ENCODE results near the gene RAB11FIP4.

DNA sequence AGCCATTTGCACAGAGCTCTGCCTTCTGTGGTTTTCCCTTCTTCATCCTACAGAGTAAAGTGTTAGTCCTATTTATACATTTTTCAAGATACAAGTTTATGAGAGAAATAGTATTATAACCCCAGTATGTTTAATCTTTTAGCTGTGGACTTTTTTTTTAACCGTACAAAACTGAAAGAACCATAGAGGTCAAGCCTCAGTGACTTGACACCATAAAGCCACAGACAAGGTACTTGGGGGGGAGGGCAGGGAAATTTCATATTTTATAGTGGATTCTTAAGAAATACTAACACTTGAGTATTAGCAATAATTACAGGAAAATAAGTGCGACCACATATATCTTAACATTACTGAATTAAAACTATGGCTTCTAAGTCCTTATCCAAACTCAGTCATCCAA lies 17.0 kb upstream of the RAB11FIP4 start:
- TF ChIP-seq CTCF (IDR thresholded peaks at IDR 0.05) (no peak), POLR2AphosphoS5 (IDR thresholded peaks at IDR 0.05) (no peak), POLR2A (IDR thresholded peaks at IDR 0.05) (no peak), EP300 (IDR thresholded peaks at IDR 0.05) (no peak)

Measured in stomach (tissue), 4 donors.